Large intestine (tissue), 12 donors: ENCODE data around the gene SLC50A1. TPM values are rescaled to one million over a fixed set of nuclear protein-coding genes. Genes with fewer than 3 reads are reported as not detected.

Experiments used
- DNase-seq, 2 donors: peaks; one replicate each; pipeline versions ENCODE4 v3.0.0 to v3.0.0-alpha.2; 2013
- H3K27ac ChIP-seq: one replicate; pipeline ENCODE4 v1.5.1; 2013; ENCODE audit warnings: low read length
- H3K27me3 ChIP-seq: 2 replicates; pipeline ENCODE4 v1.6.1; 2013; ENCODE audit warnings: low read length; ENCODE audit not compliant: control insufficient read depth, insufficient read depth
- H3K36me3 ChIP-seq: 2 replicates; pipeline ENCODE4 v1.6.1; 2013; ENCODE audit warnings: low read length; ENCODE audit not compliant: control insufficient read depth, insufficient read depth
- H3K4me1 ChIP-seq: one replicate; pipeline ENCODE4 v1.6.1; 2013; ENCODE audit warnings: low read length; ENCODE audit not compliant: control insufficient read depth, insufficient read depth
- H3K4me3 ChIP-seq: one replicate; pipeline ENCODE4 v1.5.1; 2013; ENCODE audit warnings: low read length
- H3K9me3 ChIP-seq: one replicate; pipeline ENCODE4 v1.6.1; 2013; ENCODE audit warnings: mild to moderate bottlenecking, low read depth, low read length, moderate library complexity; ENCODE audit not compliant: control insufficient read depth
- WGBS: methylation state at CpG from one replicate; pipeline ENCODE4 v1.1.5; 2013; ENCODE audit warnings: low lambda C conversion rate; ENCODE audit not compliant: insufficient coverage; 5-methylcytosine and 5-hydroxymethylcytosine counted together
- long read RNA-seq, 11 donors: transcript quantifications; one replicate each; lab custom pipeline, GENCODE V29; 2026
- polyA plus RNA-seq: library from polyadenylated mRNA; unstranded; fragments of 120-200 nt; gene quantifications from one replicate; pipeline ENCODE4 v1.2.1, GENCODE V29; 2013

SLC50A1 gene
- 57.4 TPM for polyA plus RNA-seq
- long read RNA-seq, donor 1, transcript SLC50A1-203 (6 exons, 1,300 nt) = major isoform, 5 of 7 reads
- long read RNA-seq, donor 1, partial matches to known transcripts = 0 of 7 reads
- long read RNA-seq, donor 1, other reads (novel, unspliced or antisense) = 0 of 7 reads
- long read RNA-seq, donor 2, transcript SLC50A1-203 (6 exons, 1,300 nt) = major isoform, 10 of 18 reads
- long read RNA-seq, donor 2, transcript SLC50A1-202 (5 exons, 1,218 nt) = minor isoform, 7 of 18 reads
- long read RNA-seq, donor 2, partial matches to known transcripts = 0 of 18 reads
- long read RNA-seq, donor 2, other reads (novel, unspliced or antisense) = 0 of 18 reads
- long read RNA-seq, donor 3 = 0 reads
- long read RNA-seq, donor 4, partial matches to known transcripts = 0 of 3 reads
- long read RNA-seq, donor 4, other reads (novel, unspliced or antisense) = 0 of 3 reads
- long read RNA-seq, donor 5, transcript SLC50A1-203 (6 exons, 1,300 nt) = major isoform, 6 of 23 reads
- long read RNA-seq, donor 5, transcript SLC50A1-202 (5 exons, 1,218 nt) = minor isoform, 5 of 23 reads
- long read RNA-seq, donor 5, partial matches to known transcripts = 11 of 23 reads
- long read RNA-seq, donor 5, other reads (novel, unspliced or antisense) = 0 of 23 reads
- long read RNA-seq, donor 6, transcript SLC50A1-203 (6 exons, 1,300 nt) = major isoform, 15 of 15 reads
- long read RNA-seq, donor 6, partial matches to known transcripts = 0 of 15 reads
- long read RNA-seq, donor 6, other reads (novel, unspliced or antisense) = 0 of 15 reads
- long read RNA-seq, donor 7, transcript SLC50A1-203 (6 exons, 1,300 nt) = major isoform, 7 of 10 reads
- long read RNA-seq, donor 7, partial matches to known transcripts = 0 of 10 reads
- long read RNA-seq, donor 7, other reads (novel, unspliced or antisense) = 0 of 10 reads
- long read RNA-seq, donor 8, transcript SLC50A1-203 (6 exons, 1,300 nt) = major isoform, 7 of 14 reads
- long read RNA-seq, donor 8, transcript SLC50A1-202 (5 exons, 1,218 nt) = minor isoform, 6 of 14 reads
- long read RNA-seq, donor 8, partial matches to known transcripts = 0 of 14 reads
- long read RNA-seq, donor 8, other reads (novel, unspliced or antisense) = 0 of 14 reads
- long read RNA-seq, donor 9, transcript SLC50A1-203 (6 exons, 1,300 nt) = major isoform, 15 of 18 reads
- long read RNA-seq, donor 9, partial matches to known transcripts = 0 of 18 reads
- long read RNA-seq, donor 9, other reads (novel, unspliced or antisense) = 0 of 18 reads
- long read RNA-seq, donor 10, transcript SLC50A1-203 (6 exons, 1,300 nt) = major isoform, 18 of 20 reads
- long read RNA-seq, donor 10, partial matches to known transcripts = 0 of 20 reads
- long read RNA-seq, donor 10, other reads (novel, unspliced or antisense) = 0 of 20 reads
- long read RNA-seq, donor 11, transcript SLC50A1-203 (6 exons, 1,300 nt) = major isoform, 6 of 10 reads
- long read RNA-seq, donor 11, partial matches to known transcripts = 0 of 10 reads
- long read RNA-seq, donor 11, other reads (novel, unspliced or antisense) = 0 of 10 reads

- H3K4me1 ChIP-seq = peaks cover 50% of the 10 kb centered on the region
- DNase-seq = peak; percentile 97
- peak within 1 kb of the TSS; percentile 92 for H3K4me3 ChIP-seq
- no peaks in the 10 kb centered on the region for H3K27me3 ChIP-seq
- WGBS = no CpG with 5 or more reads among the region's 52 CpGs
- H3K36me3 ChIP-seq = peaks cover 45% of the 10 kb centered on the region
- H3K9me3 ChIP-seq = no peaks in the 10 kb centered on the region
- peak within 1 kb of the TSS; percentile 99 for H3K27ac ChIP-seq
Measured at GRCh38 chr1:155135415-155136028, at the start of gene SLC50A1. Gene SLC50A1, plus strand, starts transcription at chr1:155135852. Its CDS starts 60 bp downstream, at chr1:155135912.

GRCh38 chr1:155086128-155086741 lies 49.4 kb upstream of the SLC50A1 start:
- H3K27me3 ChIP-seq = peaks cover 29% of the 10 kb centered on the region
- no peaks in the 10 kb centered on the region for H3K36me3 ChIP-seq
- DNase-seq = peak in 1 of 2 donors; percentile 62
- H3K27ac ChIP-seq = no peak overlapping the region
- H3K4me3 ChIP-seq = peak overlapping the region; percentile 74
- peaks cover 41% of the 10 kb centered on the region for H3K4me1 ChIP-seq
- no CpG with 5 or more reads among the region's 24 CpGs for WGBS
- peaks cover 3% of the 10 kb centered on the region for H3K9me3 ChIP-seq

DNA sequence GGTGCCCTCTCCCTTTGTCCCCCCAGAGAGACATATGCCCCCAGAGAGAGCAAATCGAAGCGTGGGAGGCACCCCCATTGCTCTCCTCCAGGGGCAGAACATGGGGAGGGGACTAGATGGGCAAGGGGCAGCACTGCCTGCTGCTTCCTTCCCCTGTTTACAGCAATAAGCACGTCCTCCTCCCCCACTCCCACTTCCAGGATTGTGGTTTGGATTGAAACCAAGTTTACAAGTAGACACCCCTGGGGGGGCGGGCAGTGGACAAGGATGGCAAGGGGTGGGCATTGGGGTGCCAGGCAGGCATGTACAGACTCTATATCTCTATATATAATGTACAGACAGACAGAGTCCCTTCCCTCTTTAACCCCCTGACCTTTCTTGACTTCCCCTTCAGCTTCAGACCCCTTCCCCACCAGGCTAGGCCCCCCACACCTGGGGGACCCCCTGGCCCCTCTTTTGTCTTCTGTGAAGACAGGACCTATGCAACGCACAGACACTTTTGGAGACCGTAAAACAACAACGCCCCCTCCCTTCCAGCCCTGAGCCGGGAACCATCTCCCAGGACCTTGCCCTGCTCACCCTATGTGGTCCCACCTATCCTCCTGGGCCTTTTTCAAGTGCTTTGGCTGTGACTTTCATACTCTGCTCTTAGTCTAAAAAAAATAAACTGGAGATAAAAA lies 48.7 kb upstream of the SLC50A1 start:
- H3K27me3 ChIP-seq = peaks cover 21% of the 10 kb centered on the region
- peaks cover 3% of the 10 kb centered on the region for H3K9me3 ChIP-seq
- no CpG with 5 or more reads among the region's 8 CpGs for WGBS
- no peak overlapping the region for H3K4me3 ChIP-seq
- DNase-seq = no peak
- H3K4me1 ChIP-seq = peaks cover 45% of the 10 kb centered on the region
- H3K36me3 ChIP-seq = no peaks in the 10 kb centered on the region
- no peak overlapping the region for H3K27ac ChIP-seq

DNA sequence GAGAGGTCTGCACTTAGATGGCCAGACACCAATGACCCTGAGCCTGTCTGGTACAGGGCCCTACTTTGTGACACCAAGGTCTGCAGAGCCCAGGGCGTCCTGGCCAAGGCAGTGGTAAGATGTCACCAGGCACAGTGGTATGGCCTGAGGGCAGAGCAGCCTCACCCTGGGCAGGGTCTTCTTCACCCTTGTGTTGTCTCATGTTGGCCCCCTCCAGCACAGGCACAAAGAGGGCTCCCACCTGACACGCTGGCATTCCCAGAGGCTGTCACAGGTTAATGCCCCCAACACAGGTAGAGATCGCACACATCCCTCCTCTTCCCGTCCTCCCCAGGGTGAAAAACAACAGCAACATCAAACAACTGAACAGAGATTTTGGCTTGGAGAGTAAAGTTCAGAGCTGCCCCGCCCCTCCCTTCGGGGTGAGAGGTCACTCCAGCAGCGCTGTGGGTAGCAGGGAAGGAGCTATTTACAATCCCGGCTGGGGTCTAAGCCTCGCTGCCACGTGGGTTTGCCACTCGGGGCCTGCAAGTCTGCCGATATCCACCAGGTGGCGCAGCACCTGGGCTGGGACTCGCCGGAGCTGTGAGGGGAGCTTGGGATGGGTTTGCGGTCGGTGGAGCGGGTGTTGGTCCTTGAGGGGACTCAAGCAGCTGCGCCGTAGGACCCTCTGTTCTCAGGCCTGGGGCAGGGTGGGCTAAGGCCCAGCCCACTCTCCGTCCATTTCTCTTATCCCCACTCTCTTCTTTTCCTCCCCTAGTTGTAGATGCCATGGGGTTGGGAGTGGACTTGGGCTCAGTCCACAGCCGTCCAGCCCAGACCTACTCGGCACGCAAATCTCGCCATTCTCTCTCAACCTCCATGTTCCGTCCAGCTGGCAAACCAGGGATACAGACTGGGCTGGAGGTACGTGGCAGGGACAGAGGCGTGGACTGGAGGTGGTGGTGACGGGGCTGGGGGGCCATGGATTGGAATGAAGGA lies 44.3 kb upstream of the SLC50A1 start:
- peaks cover 20% of the 10 kb centered on the region for H3K4me1 ChIP-seq
- no CpG with 5 or more reads among the region's 29 CpGs for WGBS

GRCh38 chr1:155092131-155092530 lies 43.5 kb upstream of the SLC50A1 start:
- peaks cover 17% of the 10 kb centered on the region for H3K4me1 ChIP-seq
- H3K27ac ChIP-seq = no peak overlapping the region
- no peaks in the 10 kb centered on the region for H3K9me3 ChIP-seq
- no peaks in the 10 kb centered on the region for H3K36me3 ChIP-seq
- DNase-seq = no peak
- no peak overlapping the region for H3K4me3 ChIP-seq
- WGBS = no CpG with 5 or more reads among the region's 6 CpGs
- H3K27me3 ChIP-seq = no peaks in the 10 kb centered on the region

More for the DNA sequence above, 44.3 kb upstream of the SLC50A1 start:
- peak; percentile 68 to 79 for DNase-seq
- Histone ChIP-seq H3K36me3 (no peaks in the 10 kb centered on the region), H3K4me3 (no peak overlapping the region), H3K27ac (no peak overlapping the region), H3K27me3 (no peaks in the 10 kb centered on the region), H3K9me3 (no peaks in the 10 kb centered on the region)

GRCh38 chr1:155092641-155093040 lies 43.0 kb upstream of the SLC50A1 start:
- H3K36me3 ChIP-seq = no peaks in the 10 kb centered on the region
- H3K9me3 ChIP-seq = no peaks in the 10 kb centered on the region
- no peak overlapping the region for H3K27ac ChIP-seq
- no peak overlapping the region for H3K4me3 ChIP-seq
- WGBS = no CpG with 5 or more reads among the region's 12 CpGs
- peaks cover 17% of the 10 kb centered on the region for H3K4me1 ChIP-seq
- DNase-seq = no peak
- no peaks in the 10 kb centered on the region for H3K27me3 ChIP-seq

- Histone ChIP-seq H3K4me1 (peaks cover 17% of the 10 kb centered on the region), H3K9me3 (no peaks in the 10 kb centered on the region), H3K27ac (peak overlapping the region; percentile 30), H3K4me3 (no peak overlapping the region), H3K36me3 (no peaks in the 10 kb centered on the region), H3K27me3 (no peaks in the 10 kb centered on the region)
- DNase-seq = peak in 1 of 2 donors; percentile 48
- WGBS = no CpG with 5 or more reads among the region's 13 CpGs
Measured at GRCh38 chr1:155093911-155094621, 41.6 kb upstream of the SLC50A1 start.

DNA sequence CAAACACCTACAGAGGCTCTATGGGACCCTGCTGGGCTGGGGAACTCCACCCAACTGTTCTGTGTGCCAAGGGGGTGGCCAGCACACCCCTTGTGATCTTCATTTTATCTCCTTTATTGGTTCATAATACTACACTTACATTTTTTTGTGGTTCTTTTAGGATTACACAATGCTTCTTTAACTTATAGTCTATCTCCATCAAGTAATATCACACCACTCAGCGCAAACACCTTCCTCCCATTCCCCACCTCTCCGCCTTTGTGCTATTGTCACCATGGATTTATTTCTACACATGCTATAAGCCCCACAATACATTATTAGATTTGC lies 41.1 kb upstream of the SLC50A1 start:
- H3K36me3 ChIP-seq = no peaks in the 10 kb centered on the region
- H3K4me3 ChIP-seq = no peak overlapping the region
- no CpG with 5 or more reads among the region's 2 CpGs for WGBS
- no peaks in the 10 kb centered on the region for H3K27me3 ChIP-seq
- no peaks in the 10 kb centered on the region for H3K9me3 ChIP-seq
- H3K27ac ChIP-seq = no peak overlapping the region
- DNase-seq = no peak
- peaks cover 17% of the 10 kb centered on the region for H3K4me1 ChIP-seq
